Measurements from ENCODE around the gene MYH14.

Gene MYH14

DNA sequence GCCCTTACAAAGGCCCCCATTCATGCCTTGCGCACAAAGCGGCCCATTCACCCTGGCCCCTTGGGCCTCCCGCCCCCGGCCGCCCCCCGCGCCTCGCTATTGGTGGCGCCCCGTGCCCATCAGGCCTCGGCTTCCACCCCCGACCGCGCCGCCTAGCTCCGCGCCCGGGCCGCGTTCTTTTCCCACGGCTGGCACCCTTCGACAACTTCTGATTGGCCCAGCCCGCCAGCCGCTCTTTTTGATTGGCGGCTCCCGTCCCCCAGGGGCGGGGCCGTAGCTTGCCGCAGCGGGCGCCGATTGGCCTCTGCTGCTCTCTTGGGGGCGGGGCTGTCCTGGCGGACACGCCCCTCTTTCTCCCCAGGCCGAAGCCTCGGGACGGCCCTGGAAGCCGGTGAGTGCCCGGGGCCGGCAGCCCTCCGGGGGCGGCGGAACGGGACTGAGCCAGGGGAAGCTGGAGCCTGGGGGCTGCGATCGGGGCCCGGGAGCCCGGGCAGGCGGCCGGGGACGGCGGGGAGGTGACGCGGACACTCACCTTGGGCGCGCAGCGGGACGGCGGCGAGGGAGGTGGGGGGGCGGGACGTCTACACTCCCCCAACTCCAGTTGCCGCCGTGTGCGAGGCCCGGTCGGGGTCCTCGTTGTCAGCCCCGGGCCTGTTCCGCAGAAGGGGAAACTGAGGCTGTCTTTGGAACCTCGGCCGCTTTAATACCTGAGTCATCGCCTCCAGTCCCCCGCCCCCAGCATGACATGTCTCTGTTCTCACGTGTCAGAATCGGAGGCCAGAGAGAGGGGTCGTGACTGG is at the start of gene MYH14:
Gene MYH14 (plus strand): TSS at position 342 of the 800 bp plus-strand sequence. CDS start 6,744 bp downstream, outside the sequence.
- DNase-seq = peak; percentile 87

- no peak for DNase-seq
Observed at GRCh38 chr19:50154529-50154928, 48.9 kb upstream of the MYH14 start.

- DNase-seq = no peak
Observed at GRCh38 chr19:50155520-50156109, 47.8 kb upstream of the MYH14 start.

- DNase-seq = no peak
Observed at GRCh38 chr19:50158577-50158976, 44.8 kb upstream of the MYH14 start.

- DNase-seq = no peak
Observed at GRCh38 chr19:50159078-50159477, 44.3 kb upstream of the MYH14 start.

DNA sequence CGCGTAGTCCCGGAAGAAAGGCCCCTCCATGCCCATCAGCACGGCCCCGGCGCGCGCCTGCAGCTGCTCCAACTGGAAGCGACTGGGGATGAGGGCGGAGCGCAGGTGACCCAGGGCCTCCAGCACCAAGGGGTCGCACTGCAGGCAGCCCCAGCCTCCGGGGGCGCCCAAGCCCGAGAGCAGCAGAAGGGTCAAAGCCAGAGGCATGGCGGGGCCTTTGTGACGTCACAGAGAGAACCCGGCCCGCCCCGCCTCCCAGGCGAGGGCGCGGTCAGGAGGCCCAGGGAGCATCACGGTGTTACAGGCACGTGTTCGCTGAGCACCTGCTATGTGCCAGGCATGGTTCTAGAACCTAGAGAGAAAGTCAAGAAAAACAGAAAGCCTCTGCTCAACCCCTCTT is 40.4 kb upstream of the MYH14 start, which contains the start of gene IZUMO2:
Gene IZUMO2 (minus strand): TSS at position 294 of the 400 bp plus-strand sequence. CDS start 87 bp downstream, at position 207.
- no peak for DNase-seq

DNA sequence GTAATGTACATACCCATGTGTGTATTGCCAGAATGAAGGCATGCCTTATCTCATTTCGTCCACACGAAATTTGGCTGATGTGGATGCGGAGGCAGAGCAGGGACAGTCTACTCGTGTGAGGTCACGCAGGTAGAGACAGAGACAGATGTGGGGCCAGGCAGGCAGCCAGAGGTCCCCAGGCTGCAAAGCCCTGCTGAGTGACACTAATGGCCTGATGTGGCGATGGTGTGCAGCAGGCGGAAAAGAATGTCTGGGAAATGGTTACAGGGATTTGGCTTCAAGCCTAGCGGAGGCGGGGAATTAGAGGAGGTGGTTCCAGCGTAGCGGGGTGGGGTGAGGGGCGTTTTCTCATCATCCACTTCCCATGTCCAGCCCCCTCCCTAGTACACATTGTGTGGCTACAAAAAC is 36.1 kb upstream of the MYH14 start:
- peak; percentile 53 for DNase-seq

DNA sequence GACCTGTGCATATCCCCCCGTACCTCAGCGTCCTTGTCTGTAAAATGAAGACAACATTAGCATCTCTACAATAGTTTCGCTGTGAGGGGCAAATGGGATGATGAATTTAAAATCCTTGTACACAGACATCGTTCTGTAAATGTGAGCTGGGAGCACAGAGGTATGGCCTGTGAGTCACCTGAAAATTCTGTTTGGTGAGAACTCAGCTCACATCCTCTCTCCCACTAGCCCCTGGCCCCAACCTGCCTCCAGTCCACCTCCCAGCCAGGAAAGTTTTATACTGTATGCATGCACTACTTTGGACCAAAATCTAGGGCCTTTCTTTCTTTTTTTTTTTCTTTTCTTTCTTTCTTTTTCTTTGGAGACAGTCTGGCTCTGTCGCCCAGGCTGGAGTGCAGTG is 31.7 kb upstream of the MYH14 start:
- DNase-seq = no peak

GRCh38 chr19:50172726-50173125 is 30.7 kb upstream of the MYH14 start:
- DNase-seq = no peak

- no peak for DNase-seq
Observed at GRCh38 chr19:50173127-50173526, 30.3 kb upstream of the MYH14 start.

DNA sequence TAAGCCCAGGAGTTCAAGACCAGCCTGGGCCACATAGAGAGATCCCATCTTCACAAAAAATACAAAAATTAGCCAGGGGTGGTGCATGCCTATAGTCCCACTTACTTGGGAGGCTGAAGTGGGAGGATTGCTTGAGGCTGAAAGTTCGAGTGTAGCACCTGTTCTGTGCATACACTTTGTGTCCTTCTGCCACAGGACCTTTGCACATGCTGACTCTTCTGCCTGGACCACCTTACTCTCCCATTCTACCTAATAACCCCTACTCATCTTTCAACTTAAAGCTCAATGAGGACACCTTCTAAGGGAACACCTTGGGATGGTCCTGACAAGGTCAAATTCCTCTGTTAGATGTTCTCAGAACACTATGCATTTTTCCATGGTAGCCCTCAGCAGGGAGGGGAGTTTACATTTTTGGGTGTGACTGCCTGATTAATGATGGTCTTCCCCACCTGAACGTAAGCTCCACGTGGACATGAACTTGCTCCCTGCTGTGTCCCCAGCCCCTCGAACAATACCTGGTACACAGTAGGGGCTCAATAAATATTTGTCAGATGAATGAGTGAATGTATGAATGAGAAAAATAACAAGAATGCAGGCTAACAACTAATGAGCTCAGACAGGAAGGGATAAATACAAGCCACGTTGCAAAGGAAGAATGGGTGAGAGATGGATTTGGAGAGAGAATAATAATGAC is 29.2 kb upstream of the MYH14 start:
- no peak for DNase-seq

GRCh38 chr19:50175924-50176323 is 27.5 kb upstream of the MYH14 start:
- DNase-seq = no peak

DNA sequence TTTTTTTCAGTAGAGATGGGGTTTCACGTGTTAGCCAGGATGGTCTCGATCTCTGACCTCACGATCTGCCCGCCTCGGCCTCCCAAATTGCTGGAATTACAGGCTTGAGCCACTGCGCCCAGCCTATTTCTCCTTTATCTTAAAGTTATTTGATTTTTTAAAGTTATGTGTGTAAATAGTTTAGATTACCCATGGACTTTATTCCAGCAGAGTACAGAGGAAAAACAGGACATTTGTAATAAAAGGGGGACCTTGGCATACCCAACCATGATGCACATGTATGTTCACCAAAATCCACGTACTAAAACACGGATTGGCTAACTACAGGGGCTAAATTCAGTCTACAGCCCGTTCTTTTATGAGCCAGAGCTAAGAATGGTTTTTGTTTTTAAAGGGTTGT is 26.6 kb upstream of the MYH14 start:
- DNase-seq = no peak

DNA sequence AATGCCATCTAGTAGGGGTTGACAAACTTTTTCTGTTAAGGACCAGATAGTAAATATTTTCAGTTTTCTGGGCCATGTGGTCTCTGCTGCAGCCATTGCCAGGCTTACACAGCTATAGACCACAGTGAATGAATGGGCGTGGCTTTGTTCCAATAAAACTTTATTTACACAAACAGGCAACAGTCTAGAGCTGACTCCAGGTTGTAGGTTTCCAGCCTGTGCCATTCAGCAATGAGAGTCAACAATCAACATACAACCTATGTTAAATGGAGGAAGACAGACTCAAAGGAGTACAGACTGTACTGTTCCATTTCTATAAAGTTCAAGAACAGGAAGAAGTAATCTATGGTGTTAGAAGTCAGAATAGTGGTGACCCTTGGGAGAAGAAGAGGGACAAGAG is 25.1 kb upstream of the MYH14 start:
- DNase-seq = no peak

- no peak for DNase-seq
Observed at GRCh38 chr19:50178859-50179537, 24.4 kb upstream of the MYH14 start.

DNA sequence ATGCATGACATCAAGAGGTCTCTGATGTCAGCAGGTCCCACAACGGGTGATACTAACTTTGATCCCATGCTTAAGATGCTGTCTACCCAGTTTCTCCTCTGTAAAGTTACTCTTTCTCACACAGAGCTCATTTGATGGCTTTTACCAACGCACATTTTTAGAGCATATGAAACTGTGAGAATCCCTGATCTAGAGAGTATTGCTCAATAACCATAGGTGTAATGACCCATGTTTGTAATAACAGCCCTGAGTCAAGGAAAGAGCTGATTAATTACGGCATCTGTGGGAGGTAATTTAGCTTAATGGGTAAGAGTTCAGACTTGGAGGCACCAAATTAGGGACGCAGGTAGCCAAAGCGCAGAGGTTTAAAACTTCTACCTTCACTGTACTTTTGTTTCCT is 22.3 kb upstream of the MYH14 start:
- no peak for DNase-seq

DNA sequence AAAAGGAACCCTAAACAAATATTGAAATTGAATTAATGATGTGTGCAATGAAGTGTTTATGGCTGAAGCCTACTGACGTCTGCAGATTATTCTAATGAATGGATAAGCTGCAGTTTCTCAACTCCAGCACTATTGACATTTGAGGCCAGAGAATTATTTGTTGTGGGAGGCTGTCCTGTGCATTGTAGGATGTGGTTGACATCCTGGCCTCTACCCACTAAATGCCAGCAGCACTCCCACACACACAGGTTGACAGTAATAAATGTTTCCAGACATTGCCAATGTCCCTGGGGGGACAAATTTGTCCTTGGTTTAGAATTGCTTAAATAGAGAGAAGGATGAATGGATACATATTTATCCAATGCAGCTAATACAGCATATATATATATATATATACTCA is 19.2 kb upstream of the MYH14 start:
- DNase-seq = no peak

DNA sequence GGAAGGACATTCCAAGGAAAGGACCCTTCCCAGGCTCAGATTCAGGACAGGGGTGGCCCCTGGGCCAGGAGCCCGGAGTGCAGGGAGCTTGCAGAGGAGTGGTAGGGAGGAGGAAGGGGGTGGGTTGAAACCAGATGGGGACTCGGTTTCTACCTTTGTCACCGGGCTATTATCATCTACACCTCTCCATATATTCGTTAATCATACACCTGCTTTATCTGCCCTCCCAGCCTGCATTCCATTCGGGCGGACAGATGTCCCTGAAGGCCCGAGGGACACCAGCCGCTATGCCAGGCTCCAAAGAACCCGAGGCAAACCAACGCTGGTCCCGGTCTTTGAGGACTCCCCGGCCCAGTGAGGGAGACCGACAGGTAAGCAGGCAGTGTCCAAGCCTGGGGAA is 15.5 kb upstream of the MYH14 start:
- DNase-seq = no peak

- DNase-seq = no peak
Observed at GRCh38 chr19:50189331-50189730, 14.1 kb upstream of the MYH14 start.

DNA sequence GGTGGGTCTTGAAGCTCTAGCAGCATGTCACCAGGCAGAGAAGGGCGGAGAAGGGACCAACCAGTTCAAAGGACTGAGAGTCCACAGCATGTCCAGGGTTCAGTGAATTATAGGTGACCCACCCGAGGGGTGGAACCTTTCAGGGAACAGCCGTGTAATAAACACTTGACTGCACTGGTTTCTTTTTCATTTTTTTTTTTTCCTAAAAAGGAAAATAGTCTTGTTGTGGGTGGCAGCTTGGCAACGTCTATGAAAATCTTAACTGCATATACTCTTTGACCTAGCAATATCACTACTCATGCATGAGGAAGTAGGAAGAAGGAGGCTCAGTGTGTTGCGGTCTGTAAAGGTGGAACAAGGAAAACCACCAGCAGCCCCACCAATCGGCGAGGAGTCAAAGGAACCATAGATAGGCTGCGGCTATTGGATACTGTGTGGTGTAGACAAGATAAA is 13.0 kb upstream of the MYH14 start:
- DNase-seq = no peak

DNA sequence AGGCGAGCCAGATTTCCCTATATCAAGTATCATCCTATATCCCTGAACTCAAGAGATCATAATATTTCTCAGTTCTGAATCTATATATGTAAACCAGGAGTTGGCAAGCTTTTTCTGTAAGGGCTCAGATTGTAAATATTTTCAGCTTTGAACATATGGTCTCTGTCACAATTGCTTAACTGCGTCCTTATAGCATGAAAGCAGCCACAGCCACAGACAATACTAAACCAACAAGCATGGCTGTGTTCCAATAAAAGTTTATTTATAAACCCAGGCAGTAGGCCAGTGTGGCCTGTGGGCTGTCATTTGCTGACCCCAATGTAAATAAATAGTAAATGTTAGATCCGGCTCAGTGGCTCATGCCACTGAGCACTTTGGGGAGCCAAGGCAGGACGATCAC is 12.2 kb upstream of the MYH14 start:
- peak; percentile 56 for DNase-seq

DNA sequence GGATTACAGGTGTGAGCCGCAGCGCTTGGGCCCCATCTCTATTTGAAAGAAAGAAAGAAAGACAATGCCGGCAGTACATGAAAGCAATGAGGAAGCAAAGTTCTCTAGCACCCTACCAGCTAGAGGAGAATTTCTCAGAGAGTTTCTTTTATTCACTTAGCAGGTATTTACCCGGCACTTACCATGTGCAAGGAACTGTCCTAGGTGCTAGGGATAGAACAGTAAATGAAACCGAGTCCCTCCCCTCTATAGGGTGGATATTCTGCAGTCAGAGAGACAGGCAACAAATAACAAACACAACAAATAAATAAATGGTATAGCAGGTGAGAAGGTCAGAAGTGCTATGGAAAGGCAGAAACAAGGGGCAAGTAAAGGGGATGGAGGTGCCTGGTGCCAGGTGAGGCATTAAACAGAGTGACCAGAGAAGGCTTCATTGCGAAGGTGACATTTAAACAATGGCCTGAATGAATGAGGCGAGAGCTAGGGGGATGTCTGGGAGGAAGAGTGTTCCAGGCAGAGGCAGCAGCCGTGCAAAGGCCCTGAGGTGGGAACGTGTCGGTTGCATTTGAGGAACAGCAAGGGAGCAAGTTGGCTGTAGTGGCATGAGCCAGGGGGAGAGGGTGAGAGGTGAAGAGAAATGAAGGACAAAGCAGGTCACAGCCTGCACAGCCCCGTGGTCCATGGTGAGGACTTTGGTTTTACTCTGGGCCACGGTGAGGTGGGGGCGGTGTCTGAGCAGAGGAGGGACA is 10.8 kb upstream of the MYH14 start:
- no peak for DNase-seq

Measured in right forelimb (tissue), 1 donor.